Mesenchymal stem cell (in vitro differentiated cells and primary cell): Measurements from ENCODE around the gene TTC32.

Source experiments
- DNase-seq: peaks from one replicate; pipeline ENCODE4 v3.0.0-alpha.2; 2013
- H2AFZ ChIP-seq: one replicate; pipeline ENCODE4 v1.6.1; 2013; ENCODE audit warnings: low read depth, mild to moderate bottlenecking, control low read depth, inconsistent platforms, low read length, moderate library complexity
- H2AK5ac ChIP-seq: 2 replicates; pipeline ENCODE4 v1.6.1; 2013; ENCODE audit warnings: low read length, moderate library complexity, mild to moderate bottlenecking, inconsistent platforms; ENCODE audit not compliant: severe bottlenecking
- H2BK120ac ChIP-seq: one replicate; pipeline ENCODE4 v1.6.1; 2013; ENCODE audit warnings: low read depth, mild to moderate bottlenecking, inconsistent platforms, low read length, moderate library complexity
- H2BK12ac ChIP-seq, 2 experiments: one replicate each; pipeline ENCODE4 v1.6.1; 2013; ENCODE audit warnings: inconsistent platforms in 2 of 2, low read length in 2 of 2, mild to moderate bottlenecking in 2 of 2, moderate library complexity in 2 of 2, control low read depth in 1 of 2
- H2BK15ac ChIP-seq: one replicate; pipeline ENCODE4 v1.6.1; 2013; ENCODE audit warnings: mild to moderate bottlenecking, low read depth, inconsistent platforms; ENCODE audit not compliant: poor library complexity, severe bottlenecking
- H2BK5ac ChIP-seq: 2 replicates; pipeline ENCODE4 v1.6.1; 2013; ENCODE audit warnings: low read depth, mild to moderate bottlenecking, low read length, control low read depth, inconsistent platforms; ENCODE audit not compliant: poor library complexity, severe bottlenecking
- H3K14ac ChIP-seq, 2 experiments: one replicate each; pipeline ENCODE4 v1.6.1; 2013; ENCODE audit warnings: inconsistent platforms in 2 of 2, low read length in 2 of 2, control low read depth in 1 of 2, mild to moderate bottlenecking in 1 of 2, moderate library complexity in 1 of 2
- H3K18ac ChIP-seq, 2 experiments: one replicate each; pipeline ENCODE4 v1.6.1; 2013; ENCODE audit warnings: inconsistent platforms in 2 of 2, low read length in 2 of 2, control low read depth in 1 of 2, low read depth in 1 of 2, mild to moderate bottlenecking in 1 of 2
- H3K23ac ChIP-seq, 2 experiments: one replicate each; pipeline ENCODE4 v1.6.1; 2013; ENCODE audit warnings: inconsistent platforms in 2 of 2, low read length in 2 of 2, mild to moderate bottlenecking in 2 of 2, moderate library complexity in 2 of 2, control low read depth in 1 of 2
- H3K27ac ChIP-seq: 2 replicates; pipeline ENCODE4 v1.5.1; 2013; ENCODE audit warnings: mild to moderate bottlenecking, moderate library complexity, low read length, control low read depth, inconsistent platforms; ENCODE audit not compliant: poor library complexity, severe bottlenecking
- H3K27me3 ChIP-seq, 2 experiments: 2 replicates each; pipeline versions ENCODE4 v1.6.1 to v1.7.0; 2013; ENCODE audit warnings: low read length in 2 of 2, mild to moderate bottlenecking in 2 of 2, moderate library complexity in 2 of 2, control low read depth in 1 of 2, inconsistent platforms in 1 of 2; ENCODE audit not compliant: control insufficient read depth in 1 of 2, insufficient read depth in 1 of 2
- H3K36me3 ChIP-seq, 2 experiments: 2 replicates each; pipeline versions ENCODE4 v1.6.1 to v1.7.0; 2013; ENCODE audit warnings: low read length in 2 of 2, control low read depth in 1 of 2, inconsistent platforms in 1 of 2, low read depth in 1 of 2, mild to moderate bottlenecking in 1 of 2; ENCODE audit not compliant: insufficient read depth in 2 of 2, control insufficient read depth in 1 of 2
- H3K4ac ChIP-seq, 2 experiments: one replicate each; pipeline ENCODE4 v1.6.1; 2013; ENCODE audit warnings: inconsistent platforms in 2 of 2, low read length in 2 of 2, mild to moderate bottlenecking in 2 of 2, moderate library complexity in 2 of 2, control low read depth in 1 of 2, low read depth in 1 of 2
- H3K4me1 ChIP-seq: 2 replicates; pipeline ENCODE4 v1.6.1; 2013; ENCODE audit warnings: low read depth, low read length, control low read depth; ENCODE audit not compliant: control insufficient read depth, insufficient read depth
- H3K4me2 ChIP-seq: 2 replicates; pipeline ENCODE4 v1.6.1; 2013; ENCODE audit warnings: low read length, mild to moderate bottlenecking, inconsistent platforms; ENCODE audit not compliant: poor library complexity, severe bottlenecking
- H3K4me3 ChIP-seq, 2 experiments: 2 replicates each; pipeline versions ENCODE4 v1.5.1 to v1.7.0; 2013; ENCODE audit warnings: low read length in 2 of 2, mild to moderate bottlenecking in 2 of 2, control low read depth in 1 of 2, low read depth in 1 of 2; ENCODE audit not compliant: insufficient read depth in 1 of 2
- H3K79me1 ChIP-seq: replicated peaks from 2 replicates; pipeline ENCODE4 v1.6.1; 2013; ENCODE audit warnings: mild to moderate bottlenecking, control low read depth, low read length, inconsistent platforms; ENCODE audit not compliant: poor library complexity, severe bottlenecking
- H3K9ac ChIP-seq: 2 replicates; pipeline ENCODE4 v1.7.0; 2013; ENCODE audit warnings: mild to moderate bottlenecking, low read length, moderate library complexity
- H3K9me3 ChIP-seq: 2 replicates; pipeline ENCODE4 v1.7.0; 2013; ENCODE audit warnings: mild to moderate bottlenecking, low read length; ENCODE audit not compliant: control insufficient read depth
- H4K8ac ChIP-seq: one replicate; pipeline ENCODE4 v1.6.1; 2013; ENCODE audit warnings: inconsistent platforms, mild to moderate bottlenecking, low read length, moderate library complexity
- H4K91ac ChIP-seq: one replicate; pipeline ENCODE4 v1.6.1; 2013; ENCODE audit warnings: mild to moderate bottlenecking, low read length, inconsistent platforms
- WGBS: methylation state at CpG from one replicate; pipeline ENCODE4 v1.1.7; 2013; ENCODE audit warnings: mixed read lengths; 5-methylcytosine and 5-hydroxymethylcytosine counted together

The TTC32 gene

GRCh38 chr2:19943189-19943588 lies 41.4 kb upstream of the TTC32 start:
- H2BK15ac ChIP-seq = no peak overlapping the region
- no peak overlapping the region for H3K4me3 ChIP-seq
- no peak overlapping the region for H3K27ac ChIP-seq
- H3K4me1 ChIP-seq = peaks cover 2% of the 10 kb centered on the region
- no peak overlapping the region for H2BK120ac ChIP-seq
- no peak overlapping the region for H3K14ac ChIP-seq
- peaks cover 0 to 54% of the 10 kb centered on the region in 2 experiments for H3K36me3 ChIP-seq
- H4K8ac ChIP-seq = no peak overlapping the region
- H2BK5ac ChIP-seq = no peak overlapping the region
- H2BK12ac ChIP-seq = no peak overlapping the region
- H3K27me3 ChIP-seq = no peaks in the 10 kb centered on the region
- peaks cover 1% of the 10 kb centered on the region for H3K79me1 ChIP-seq
- no peak overlapping the region for H3K4me2 ChIP-seq
- 80% methylated on average over 1 of the region's 1 CpG for WGBS
- H3K9me3 ChIP-seq = no peaks in the 10 kb centered on the region
- no peak overlapping the region for H2AK5ac ChIP-seq
- no peak overlapping the region for H3K23ac ChIP-seq
- DNase-seq = no peak
- H3K9ac ChIP-seq = no peak overlapping the region
- H4K91ac ChIP-seq = no peak overlapping the region
- no peak overlapping the region for H3K4ac ChIP-seq
- no peak overlapping the region for H3K18ac ChIP-seq
- no peak overlapping the region for H2AFZ ChIP-seq

- Histone ChIP-seq H3K9me3 (no peaks in the 10 kb centered on the region), H3K27ac (no peak overlapping the region), H3K4me3 (no peak overlapping the region), H4K91ac (no peak overlapping the region), H2BK15ac (no peak overlapping the region), H2AFZ (no peak overlapping the region), H3K18ac (no peak overlapping the region), H2BK120ac (no peak overlapping the region), H3K27me3 (no peaks in the 10 kb centered on the region), H3K9ac (no peak overlapping the region), H3K23ac (no peak overlapping the region), H3K4me1 (peaks cover 2% of the 10 kb centered on the region), H4K8ac (no peak overlapping the region), H3K79me1 (peaks cover 1% of the 10 kb centered on the region), H3K36me3 (peaks cover 0 to 57% of the 10 kb centered on the region in 2 experiments), H2BK5ac (no peak overlapping the region), H2AK5ac (no peak overlapping the region), H3K4me2 (no peak overlapping the region), H3K4ac (no peak overlapping the region), H2BK12ac (no peak overlapping the region), H3K14ac (no peak overlapping the region)
- peak; percentile 8 for DNase-seq
These were observed 40.4 kb upstream of the TTC32 start for GRCh38 chr2:19942199-19942598.

GRCh38 chr2:19937004-19937403 lies 35.2 kb upstream of the TTC32 start:
- Histone ChIP-seq H3K14ac (no peak overlapping the region), H2AK5ac (no peak overlapping the region), H3K27ac (no peak overlapping the region), H3K9ac (no peak overlapping the region), H2BK5ac (no peak overlapping the region), H3K4me3 (no peak overlapping the region), H3K4me2 (no peak overlapping the region), H2BK120ac (no peak overlapping the region), H3K4me1 (no peaks in the 10 kb centered on the region), H3K9me3 (no peaks in the 10 kb centered on the region), H4K91ac (no peak overlapping the region), H4K8ac (no peak overlapping the region), H3K27me3 (no peaks in the 10 kb centered on the region), H2AFZ (no peak overlapping the region), H3K4ac (no peak overlapping the region), H2BK15ac (no peak overlapping the region), H3K79me1 (peaks cover 2% of the 10 kb centered on the region), H2BK12ac (no peak overlapping the region), H3K18ac (no peak overlapping the region), H3K23ac (no peak overlapping the region), H3K36me3 (peaks cover 3 to 57% of the 10 kb centered on the region in 2 experiments)
- DNase-seq = no peak
- WGBS = 100% methylated on average over 1 of the region's 4 CpGs

- DNase-seq = no peak
- Histone ChIP-seq H3K27me3 (no peaks in the 10 kb centered on the region), H3K27ac (no peak overlapping the region), H2AK5ac (peak overlapping the region; percentile 57), H2BK15ac (no peak overlapping the region), H3K79me1 (peaks cover 2% of the 10 kb centered on the region), H2BK12ac (no peak overlapping the region), H4K91ac (no peak overlapping the region), H3K18ac (no peak overlapping the region), H4K8ac (no peak overlapping the region), H3K36me3 (peaks cover 3 to 62% of the 10 kb centered on the region in 2 experiments), H2BK5ac (no peak overlapping the region), H2AFZ (no peak overlapping the region), H3K4me2 (no peak overlapping the region), H2BK120ac (no peak overlapping the region), H3K4ac (no peak overlapping the region), H3K23ac (no peak overlapping the region), H3K14ac (no peak overlapping the region), H3K4me1 (no peaks in the 10 kb centered on the region), H3K9ac (no peak overlapping the region), H3K4me3 (no peak overlapping the region), H3K9me3 (no peaks in the 10 kb centered on the region)
- WGBS = 94% methylated on average over 1 of the region's 2 CpGs
These were observed 34.4 kb upstream of the TTC32 start for GRCh38 chr2:19936203-19936602.
